ENCODE data around the gene RAB31. TPM values are rescaled to one million over a fixed set of nuclear protein-coding genes. Genes with fewer than 3 reads are reported as not detected.

The RAB31 gene
- total and polyA plus RNA-seq, 2 donors from 2014 or later: 17.3 to 77.1 TPM

DNA sequence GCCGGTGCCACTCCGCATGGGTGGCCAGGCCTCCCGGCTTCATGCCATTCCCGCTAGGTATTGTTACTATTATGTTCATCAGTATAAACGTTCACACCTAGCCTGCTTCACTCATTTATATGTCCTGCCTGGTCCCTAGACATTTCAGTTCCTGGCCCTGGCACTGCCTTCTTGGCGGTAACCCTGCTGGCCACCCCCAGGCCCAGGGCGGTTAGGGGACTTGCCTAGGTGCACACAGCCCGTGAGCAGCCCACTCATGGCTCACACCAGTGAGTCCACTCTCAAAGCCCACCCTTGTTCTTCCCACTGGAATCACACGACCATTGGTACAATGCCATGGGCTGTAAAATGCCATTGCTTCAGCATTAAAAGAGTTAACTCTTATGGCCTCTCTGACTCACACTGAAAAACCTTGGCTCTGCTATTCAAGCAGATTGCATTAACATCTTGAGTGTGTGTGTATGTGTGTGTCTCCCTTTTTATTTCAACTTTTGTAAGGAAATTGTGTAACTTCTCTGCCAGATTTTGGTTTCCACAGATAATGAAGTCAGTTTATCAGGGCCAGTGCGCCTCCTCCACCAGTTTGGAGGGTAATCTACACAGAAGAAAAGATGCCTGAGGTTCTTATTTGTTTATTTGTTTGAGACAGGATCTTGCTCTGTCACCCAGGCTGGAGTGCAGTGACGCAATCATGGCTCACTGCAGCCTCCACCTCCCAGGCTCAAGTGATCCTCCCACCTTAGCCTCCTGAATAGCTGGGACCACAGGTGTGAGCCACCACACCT is 74.2 kb downstream of the RAB31 start:
- intact Hi-C loops (cut with DNase I): no loop called here
- TF ChIP-seq, protein P1, sequence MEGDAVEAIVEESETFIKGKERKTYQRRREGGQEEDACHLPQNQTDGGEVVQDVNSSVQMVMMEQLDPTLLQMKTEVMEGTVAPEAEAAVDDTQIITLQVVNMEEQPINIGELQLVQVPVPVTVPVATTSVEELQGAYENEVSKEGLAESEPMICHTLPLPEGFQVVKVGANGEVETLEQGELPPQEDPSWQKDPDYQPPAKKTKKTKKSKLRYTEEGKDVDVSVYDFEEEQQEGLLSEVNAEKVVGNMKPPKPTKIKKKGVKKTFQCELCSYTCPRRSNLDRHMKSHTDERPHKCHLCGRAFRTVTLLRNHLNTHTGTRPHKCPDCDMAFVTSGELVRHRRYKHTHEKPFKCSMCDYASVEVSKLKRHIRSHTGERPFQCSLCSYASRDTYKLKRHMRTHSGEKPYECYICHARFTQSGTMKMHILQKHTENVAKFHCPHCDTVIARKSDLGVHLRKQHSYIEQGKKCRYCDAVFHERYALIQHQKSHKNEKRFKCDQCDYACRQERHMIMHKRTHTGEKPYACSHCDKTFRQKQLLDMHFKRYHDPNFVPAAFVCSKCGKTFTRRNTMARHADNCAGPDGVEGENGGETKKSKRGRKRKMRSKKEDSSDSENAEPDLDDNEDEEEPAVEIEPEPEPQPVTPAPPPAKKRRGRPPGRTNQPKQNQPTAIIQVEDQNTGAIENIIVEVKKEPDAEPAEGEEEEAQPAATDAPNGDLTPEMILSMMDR (IDR thresholded peaks at IDR 0.05; ENCODE audit: borderline replicate concordance, extremely low read depth, insufficient read depth): no peak
- Histone ChIP-seq H3K36me3 (ENCODE audit: control insufficient read depth in 2 of 3, insufficient read depth in 3 of 3, low read length in 3 of 3) (no peaks in the 10 kb centered on the region), H3K9me3 (ENCODE audit: control insufficient read depth in 2 of 3, insufficient read depth in 1 of 3, low read length in 3 of 3) (no peaks in the 10 kb centered on the region), H3K4me3 (ENCODE audit: low read length in 3 of 3) (no peak overlapping the region), H3K9ac (ENCODE audit: low read length in 3 of 3) (no peak overlapping the region), H3K27ac (ENCODE audit: low read depth in 2 of 2, low read length in 2 of 2) (no peak overlapping the region), H3K4me1 (ENCODE audit: control insufficient read depth in 2 of 3, insufficient read depth in 2 of 3, low read depth in 1 of 3, low read length in 3 of 3) (no peaks in the 10 kb centered on the region), H3K27me3 (ENCODE audit: control insufficient read depth, insufficient read depth, low read length) (no peaks in the 10 kb centered on the region)
- FAIRE-seq (no peak), DNase-seq (no peak)

DNA sequence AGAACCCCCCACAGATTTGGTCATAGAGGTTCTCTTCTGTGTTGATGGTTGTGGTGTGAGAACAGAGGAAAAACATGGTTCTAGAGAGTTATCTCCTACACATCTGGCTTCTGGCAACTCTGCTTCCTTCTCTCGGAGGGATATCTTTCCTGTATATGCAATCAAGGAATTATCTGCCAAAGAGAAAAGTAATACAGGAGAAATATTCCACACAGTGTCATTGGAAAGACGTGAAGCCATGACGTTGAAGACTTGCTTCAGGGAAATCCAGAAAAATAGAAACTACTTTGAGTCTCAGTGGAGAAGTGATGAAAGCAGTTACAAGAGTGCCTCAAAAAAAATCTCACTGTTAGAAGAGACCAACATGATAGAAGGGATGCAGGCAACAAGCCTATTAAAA is 78.5 kb downstream of the RAB31 start:
- no peak overlapping the region for H3K9ac ChIP-seq (ENCODE audit: low read length in 3 of 3)
- FAIRE-seq: no peak
- DNase-seq: no peak
- intact Hi-C loops (cut with DNase I): no loop called here
- no peaks in the 10 kb centered on the region for H3K27me3 ChIP-seq (ENCODE audit: control insufficient read depth, insufficient read depth, low read length)
- peaks cover 0 to 2% (median 0%) of the 10 kb centered on the region in 3 donors for H3K36me3 ChIP-seq (ENCODE audit: control insufficient read depth in 2 of 3, insufficient read depth in 3 of 3, low read length in 3 of 3)
- TF ChIP-seq, protein P1 (IDR thresholded peaks at IDR 0.05; ENCODE audit: borderline replicate concordance, extremely low read depth, insufficient read depth): no peak
- no peak overlapping the region for H3K27ac ChIP-seq (ENCODE audit: low read depth in 2 of 2, low read length in 2 of 2)
- no peak overlapping the region for H3K4me3 ChIP-seq (ENCODE audit: low read length in 3 of 3)
- H3K9me3 ChIP-seq (ENCODE audit: control insufficient read depth in 2 of 3, insufficient read depth in 1 of 3, low read length in 3 of 3): no peaks in the 10 kb centered on the region
- H3K4me1 ChIP-seq (ENCODE audit: control insufficient read depth in 2 of 3, insufficient read depth in 2 of 3, low read depth in 1 of 3, low read length in 3 of 3): no peaks in the 10 kb centered on the region

DNA sequence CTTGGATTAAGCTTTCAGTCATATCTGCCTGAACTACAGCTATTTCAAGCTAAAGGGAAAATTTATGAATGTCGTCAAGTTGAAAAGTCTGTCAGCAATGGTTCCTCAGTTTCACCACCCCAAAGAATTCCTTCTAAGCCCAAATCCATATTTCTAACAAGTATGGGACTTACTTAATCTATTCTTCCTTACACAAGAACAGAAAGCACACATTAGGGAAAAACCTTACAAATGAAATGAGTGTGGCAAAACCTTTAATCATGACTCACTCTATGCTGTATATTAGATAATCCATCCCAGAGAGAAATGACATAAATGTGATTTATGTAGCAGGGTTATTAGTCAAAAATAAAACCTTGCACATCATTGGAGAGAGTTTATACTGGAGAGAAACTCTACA is 78.9 kb downstream of the RAB31 start:
- Histone ChIP-seq H3K36me3 (ENCODE audit: control insufficient read depth in 2 of 3, insufficient read depth in 3 of 3, low read length in 3 of 3) (peaks cover 0 to 2% (median 0%) of the 10 kb centered on the region in 3 donors), H3K9me3 (ENCODE audit: control insufficient read depth in 2 of 3, insufficient read depth in 1 of 3, low read length in 3 of 3) (no peaks in the 10 kb centered on the region), H3K27me3 (ENCODE audit: control insufficient read depth, insufficient read depth, low read length) (no peaks in the 10 kb centered on the region), H3K4me3 (ENCODE audit: low read length in 3 of 3) (no peak overlapping the region), H3K4me1 (ENCODE audit: control insufficient read depth in 2 of 3, insufficient read depth in 2 of 3, low read depth in 1 of 3, low read length in 3 of 3) (no peaks in the 10 kb centered on the region), H3K27ac (ENCODE audit: low read depth in 2 of 2, low read length in 2 of 2) (no peak overlapping the region), H3K9ac (ENCODE audit: low read length in 3 of 3) (no peak overlapping the region)
- TF ChIP-seq, protein P1 (IDR thresholded peaks at IDR 0.05; ENCODE audit: borderline replicate concordance, extremely low read depth, insufficient read depth): no peak
- intact Hi-C loops (cut with DNase I): no loop called here
- no peak for FAIRE-seq
- DNase-seq: no peak
